Measurements from ENCODE around the gene PDE8A. TPM values are rescaled to one million over a fixed set of nuclear protein-coding genes. Genes with fewer than 3 reads are reported as not detected.

PDE8A gene
- total and polyA plus RNA-seq, 10 of the 15 experiments (the other 5 are each of a cell fraction or from before 2014, with no cell fraction given) = 6.7 to 69.2 (median 27.2) TPM

- TF ChIP-seq NR2C2 (IDR thresholded peaks at IDR 0.05; ENCODE audit: borderline replicate concordance, control insufficient read depth, insufficient read length, low read depth) (no peak), ATF7 (IDR thresholded peaks at IDR 0.05; ENCODE audit: low read depth) (no peak)
Measured at GRCh38 chr15:85125056-85125661, 143.5 kb downstream of the PDE8A start (continued).

GRCh38 chr15:85128621-85129020 lies 147.0 kb downstream of the PDE8A start:
- Histone ChIP-seq H2AFZ (ENCODE audit: control insufficient read depth, low read depth, low read length) (no peak overlapping the region), H3K36me3 (ENCODE audit: control insufficient read depth in 2 of 2, insufficient read depth in 2 of 2, low read length in 1 of 2) (peaks cover 0 to 8% of the 10 kb centered on the region in 2 experiments; a peak in 2 of 4 replicates), H4K20me1 (ENCODE audit: control insufficient read depth, insufficient read depth) (no peaks in the 10 kb centered on the region), H3K4me2 (ENCODE audit: control insufficient read depth, insufficient read depth) (no peak overlapping the region), H3K4me1 (ENCODE audit: control insufficient read depth, insufficient read depth, low read length) (no peaks in the 10 kb centered on the region), H3K79me2 (ENCODE audit: control insufficient read depth, insufficient read depth, low read length) (no peaks in the 10 kb centered on the region), H3K27ac (ENCODE audit: control insufficient read depth, insufficient read depth) (no peak overlapping the region), H3K4me3 (no peak overlapping the region), H3K9ac (ENCODE audit: control insufficient read depth, insufficient read depth, low read length) (no peak overlapping the region), H3K27me3 (replicated peaks in 1 of 2; ENCODE audit: control insufficient read depth in 2 of 2, insufficient read depth in 2 of 2, low read length in 1 of 2) (no peaks in the 10 kb centered on the region), H3K9me3 (replicated peaks; ENCODE audit: control insufficient read depth, insufficient read depth, low read length) (no peaks in the 10 kb centered on the region)
- ChIA-PET POLR2A (no interaction called here), CTCF (no interaction called here), SMC1A (ENCODE audit: uncharacterized antibody, unreplicated experiment) (no interaction called here), RAD21 (ENCODE audit: unreplicated experiment) (no interaction called here)
- BruUV-seq (replicated peaks) = no TSS peak
- no peak for TF ChIP-seq IRF3 (IDR thresholded peaks at IDR 0.05)
- TF ChIP-seq WRNIP1 (IDR thresholded peaks at IDR 0.05; ENCODE audit: borderline replicate concordance, low read depth, low read length) = no peak
- TF ChIP-seq ATF7 (IDR thresholded peaks at IDR 0.05; ENCODE audit: low read depth) = no peak
- no peak for TF ChIP-seq YY1 (IDR thresholded peaks at IDR 0.05; ENCODE audit: low read depth, low read length)
- TF ChIP-seq NR2F1 (conservative IDR thresholded peaks at IDR 0.05) = no peak
- TF ChIP-seq SUZ12 (IDR thresholded peaks at IDR 0.05; ENCODE audit: unreplicated experiment) = no peak
- TF ChIP-seq CUX1 (IDR thresholded peaks at IDR 0.05; ENCODE audit: insufficient replicate concordance, low read depth, low read length) = no peak
- TF ChIP-seq NR2C2 (IDR thresholded peaks at IDR 0.05; ENCODE audit: borderline replicate concordance, control insufficient read depth, insufficient read length, low read depth) = no peak
- no peak for TF ChIP-seq SMC3 (IDR thresholded peaks at IDR 0.05; ENCODE audit: borderline replicate concordance, low read length)
- TF ChIP-seq POU2F2 (IDR thresholded peaks at IDR 0.05; ENCODE audit: borderline replicate concordance, low read depth, low read length) = no peak
- no peak for TF ChIP-seq FOXK2 (IDR thresholded peaks at IDR 0.05)
- TF ChIP-seq EZH2 (IDR thresholded peaks at IDR 0.05; ENCODE audit: borderline replicate concordance, control insufficient read depth, low read depth, low read length) = no peak
- FAIRE-seq (no peak), DNase-seq (ENCODE audit: low read depth, low spot score) (no peak), ATAC-seq (no peak)
- intact Hi-C loops (cut with micrococcal nuclease; ENCODE audit: unreplicated experiment) = no loop called here
- in situ Hi-C loops (cut with MboI) = no loop called here
